Skeletal muscle tissue (tissue), 4 donors: ENCODE measurements around the gene GRM1. TPM values are rescaled to one million over a fixed set of nuclear protein-coding genes. Genes with fewer than 3 reads are reported as not detected.
A peak's percentile ranks its signal among the peaks of the same experiment; 100 is the strongest.

Experiments used
- H3K27ac ChIP-seq: one replicate; pipeline ENCODE4 v1.7.0; 2013; ENCODE audit warnings: mild to moderate bottlenecking, low read depth, low read length, inconsistent platforms
- H3K27me3 ChIP-seq, 3 donors: one replicate each; pipeline ENCODE4 v1.7.0; 2013; ENCODE audit warnings: low read length in 3 of 3; ENCODE audit not compliant: control insufficient read depth in 3 of 3, insufficient read depth in 3 of 3
- H3K36me3 ChIP-seq, 3 donors: one replicate each; pipeline ENCODE4 v1.7.0; 2013; ENCODE audit warnings: low read length in 3 of 3; ENCODE audit not compliant: control insufficient read depth in 3 of 3, insufficient read depth in 3 of 3
- H3K4me1 ChIP-seq, 3 donors: one replicate each; pipeline ENCODE4 v1.7.0; 2013; ENCODE audit warnings: low read length in 3 of 3, mild to moderate bottlenecking in 3 of 3; ENCODE audit not compliant: control insufficient read depth in 3 of 3, insufficient read depth in 3 of 3
- H3K4me3 ChIP-seq, 3 donors: one replicate each; pipeline ENCODE4 v1.7.0; 2013; ENCODE audit warnings: low read length in 3 of 3
- H3K9ac ChIP-seq, 3 donors: one replicate each; pipeline ENCODE4 v1.7.0; 2013; ENCODE audit warnings: low read length in 3 of 3, mild to moderate bottlenecking in 3 of 3, moderate library complexity in 2 of 3, low read depth in 1 of 3
- H3K9me3 ChIP-seq, 3 donors: one replicate each; pipeline ENCODE4 v1.7.0; 2013; ENCODE audit warnings: low read length in 3 of 3; ENCODE audit not compliant: control insufficient read depth in 3 of 3
- total RNA-seq: library from RNA; depleted of rRNA; stranded (reverse); fragments of >200 nt; gene quantifications from one replicate; pipeline ENCODE4 v1.2.3, GENCODE V29; 2014
- donor health status: Osteomylitis.

GRM1 gene
- total RNA-seq, 1 donor from 2014 or later: under 0.01 TPM

- no peak overlapping the region for H3K27ac ChIP-seq
- no peak overlapping the region for H3K4me3 ChIP-seq
- no peaks in the 10 kb centered on the region for H3K9me3 ChIP-seq
- H3K27me3 ChIP-seq: no peaks in the 10 kb centered on the region
- no peak overlapping the region for H3K9ac ChIP-seq
- no peaks in the 10 kb centered on the region for H3K4me1 ChIP-seq
- no peaks in the 10 kb centered on the region for H3K36me3 ChIP-seq
These were observed 252.9 kb downstream of the GRM1 start for GRCh38 chr6:146281651-146282362.

- no peak overlapping the region for H3K27ac ChIP-seq
- H3K36me3 ChIP-seq: no peaks in the 10 kb centered on the region
- no peaks in the 10 kb centered on the region for H3K27me3 ChIP-seq
- no peaks in the 10 kb centered on the region for H3K9me3 ChIP-seq
- H3K4me3 ChIP-seq: no peak overlapping the region
- H3K9ac ChIP-seq: no peak overlapping the region
- H3K4me1 ChIP-seq: no peaks in the 10 kb centered on the region
These were observed 254.0 kb downstream of the GRM1 start for GRCh38 chr6:146282837-146283236.

GRCh38 chr6:146284311-146284710 lies 255.4 kb downstream of the GRM1 start:
- H3K4me3 ChIP-seq: no peak overlapping the region

GRCh38 chr6:146286961-146287360 lies 258.1 kb downstream of the GRM1 start:
- no peak overlapping the region for H3K27ac ChIP-seq

More at GRCh38 chr6:146284311-146284710, 255.4 kb downstream of the GRM1 start:
- H3K4me1 ChIP-seq: no peaks in the 10 kb centered on the region
- H3K36me3 ChIP-seq: no peaks in the 10 kb centered on the region
- no peak overlapping the region for H3K27ac ChIP-seq
- H3K27me3 ChIP-seq: no peaks in the 10 kb centered on the region
- no peaks in the 10 kb centered on the region for H3K9me3 ChIP-seq
- no peak overlapping the region for H3K9ac ChIP-seq

GRCh38 chr6:146287691-146288369 lies 259.0 kb downstream of the GRM1 start:
- H3K36me3 ChIP-seq: no peaks in the 10 kb centered on the region
- no peaks in the 10 kb centered on the region for H3K9me3 ChIP-seq
- H3K27me3 ChIP-seq: no peaks in the 10 kb centered on the region
- H3K27ac ChIP-seq: no peak overlapping the region
- no peak overlapping the region for H3K9ac ChIP-seq
- H3K4me1 ChIP-seq: peaks cover 0 to 8% (median 0%) of the 10 kb centered on the region in 3 donors
- no peak overlapping the region for H3K4me3 ChIP-seq

More at GRCh38 chr6:146286961-146287360, 258.1 kb downstream of the GRM1 start:
- H3K9me3 ChIP-seq: no peaks in the 10 kb centered on the region
- H3K4me3 ChIP-seq: no peak overlapping the region
- no peaks in the 10 kb centered on the region for H3K36me3 ChIP-seq
- no peak overlapping the region for H3K9ac ChIP-seq
- H3K4me1 ChIP-seq: peaks cover 0 to 8% (median 0%) of the 10 kb centered on the region in 3 donors
- no peaks in the 10 kb centered on the region for H3K27me3 ChIP-seq

- no peak overlapping the region for H3K9ac ChIP-seq
- H3K36me3 ChIP-seq: no peaks in the 10 kb centered on the region
- H3K27ac ChIP-seq: peak overlapping the region; percentile 23
- no peaks in the 10 kb centered on the region for H3K27me3 ChIP-seq
- peaks cover 0 to 8% (median 0%) of the 10 kb centered on the region in 3 donors for H3K4me1 ChIP-seq
- no peaks in the 10 kb centered on the region for H3K9me3 ChIP-seq
- no peak overlapping the region for H3K4me3 ChIP-seq
These were observed 261.1 kb downstream of the GRM1 start for GRCh38 chr6:146289816-146290588.

- Histone ChIP-seq H3K36me3 (no peaks in the 10 kb centered on the region), H3K27ac (peak overlapping the region; percentile 3), H3K9ac (no peak overlapping the region), H3K27me3 (no peaks in the 10 kb centered on the region), H3K9me3 (no peaks in the 10 kb centered on the region), H3K4me1 (peaks cover 0 to 8% (median 0%) of the 10 kb centered on the region in 3 donors), H3K4me3 (no peak overlapping the region)
These were observed 261.7 kb downstream of the GRM1 start for GRCh38 chr6:146290589-146290901.

- Histone ChIP-seq H3K9ac (no peak overlapping the region), H3K9me3 (no peaks in the 10 kb centered on the region), H3K4me3 (no peak overlapping the region), H3K27ac (no peak overlapping the region), H3K4me1 (peaks cover 0 to 8% (median 0%) of the 10 kb centered on the region in 3 donors), H3K27me3 (no peaks in the 10 kb centered on the region), H3K36me3 (no peaks in the 10 kb centered on the region)
These were observed 263.6 kb downstream of the GRM1 start for GRCh38 chr6:146292506-146292905.

GRCh38 chr6:146295695-146296094 lies 266.8 kb downstream of the GRM1 start:
- Histone ChIP-seq H3K36me3 (no peaks in the 10 kb centered on the region), H3K4me1 (peaks cover 0 to 3% (median 0%) of the 10 kb centered on the region in 3 donors), H3K27ac (no peak overlapping the region), H3K9ac (no peak overlapping the region), H3K4me3 (no peak overlapping the region), H3K27me3 (no peaks in the 10 kb centered on the region), H3K9me3 (no peaks in the 10 kb centered on the region)

GRCh38 chr6:146297815-146298214 lies 269.0 kb downstream of the GRM1 start:
- H3K9ac ChIP-seq: no peak overlapping the region
- peaks cover 0 to 3% (median 0%) of the 10 kb centered on the region in 3 donors for H3K4me1 ChIP-seq
- H3K9me3 ChIP-seq: no peaks in the 10 kb centered on the region
- no peaks in the 10 kb centered on the region for H3K27me3 ChIP-seq
- H3K36me3 ChIP-seq: no peaks in the 10 kb centered on the region
- no peak overlapping the region for H3K4me3 ChIP-seq
- no peak overlapping the region for H3K27ac ChIP-seq
